Measurements from ENCODE around the gene SHROOM3.

Gene SHROOM3

DNA sequence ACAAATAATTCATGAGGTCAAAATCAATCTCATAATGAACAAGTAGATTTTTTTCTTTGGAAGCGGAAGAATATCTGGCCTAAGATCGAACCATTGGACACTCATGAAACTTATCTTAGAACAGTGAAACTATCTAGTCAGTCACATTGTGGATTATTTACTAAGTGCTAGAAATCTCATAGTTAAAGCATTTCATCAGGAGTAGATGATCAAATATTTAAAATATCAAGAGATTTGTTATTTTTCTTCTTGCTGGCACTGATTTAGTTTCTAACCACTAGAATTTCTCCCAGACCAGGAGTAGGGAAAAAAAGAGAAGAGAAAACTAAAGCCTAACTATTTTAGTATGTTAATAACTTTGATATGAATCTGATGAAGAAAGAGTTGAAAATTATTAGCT is 105.5 kb downstream of the SHROOM3 start:
- Histone ChIP-seq H3K4me1 (peaks cover 7% of the 10 kb centered on the region), H3K9me3 (no peaks in the 10 kb centered on the region), H3K27me3 (no peaks in the 10 kb centered on the region), H3K4me3 (ENCODE audit: low read depth, low read length) (no peak overlapping the region), H3K36me3 (no peaks in the 10 kb centered on the region)
- TF ChIP-seq, protein P1, sequence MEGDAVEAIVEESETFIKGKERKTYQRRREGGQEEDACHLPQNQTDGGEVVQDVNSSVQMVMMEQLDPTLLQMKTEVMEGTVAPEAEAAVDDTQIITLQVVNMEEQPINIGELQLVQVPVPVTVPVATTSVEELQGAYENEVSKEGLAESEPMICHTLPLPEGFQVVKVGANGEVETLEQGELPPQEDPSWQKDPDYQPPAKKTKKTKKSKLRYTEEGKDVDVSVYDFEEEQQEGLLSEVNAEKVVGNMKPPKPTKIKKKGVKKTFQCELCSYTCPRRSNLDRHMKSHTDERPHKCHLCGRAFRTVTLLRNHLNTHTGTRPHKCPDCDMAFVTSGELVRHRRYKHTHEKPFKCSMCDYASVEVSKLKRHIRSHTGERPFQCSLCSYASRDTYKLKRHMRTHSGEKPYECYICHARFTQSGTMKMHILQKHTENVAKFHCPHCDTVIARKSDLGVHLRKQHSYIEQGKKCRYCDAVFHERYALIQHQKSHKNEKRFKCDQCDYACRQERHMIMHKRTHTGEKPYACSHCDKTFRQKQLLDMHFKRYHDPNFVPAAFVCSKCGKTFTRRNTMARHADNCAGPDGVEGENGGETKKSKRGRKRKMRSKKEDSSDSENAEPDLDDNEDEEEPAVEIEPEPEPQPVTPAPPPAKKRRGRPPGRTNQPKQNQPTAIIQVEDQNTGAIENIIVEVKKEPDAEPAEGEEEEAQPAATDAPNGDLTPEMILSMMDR (IDR thresholded peaks at IDR 0.05; ENCODE audit: low read depth, low read length), result no peak
- DNase-seq, result no peak

DNA sequence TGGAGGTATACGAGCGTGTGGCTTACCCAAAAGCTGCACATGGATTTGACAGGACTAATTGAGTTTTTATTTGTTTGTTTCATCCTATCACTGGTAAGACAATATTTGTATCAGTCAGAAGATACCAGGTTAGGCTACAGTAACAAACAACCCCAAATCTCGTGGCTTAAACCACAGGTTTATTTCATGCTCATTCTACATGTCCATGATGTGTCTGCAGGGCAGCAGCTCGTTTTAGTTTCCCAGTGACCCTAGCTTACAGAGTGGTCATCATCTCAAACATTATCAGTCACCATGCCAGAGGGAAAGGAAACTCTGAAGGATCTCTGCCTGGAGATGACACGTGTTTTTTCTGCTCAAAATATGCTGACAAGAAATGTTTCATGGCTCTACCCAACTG is 108.3 kb downstream of the SHROOM3 start:
- TF ChIP-seq, protein P1 (IDR thresholded peaks at IDR 0.05; ENCODE audit: low read depth, low read length), result no peak
- H3K4me3 ChIP-seq (ENCODE audit: low read depth, low read length), result no peak overlapping the region
- no peak for DNase-seq
- H3K9me3 ChIP-seq, result no peaks in the 10 kb centered on the region
- H3K27me3 ChIP-seq, result no peaks in the 10 kb centered on the region
- H3K4me1 ChIP-seq, result no peaks in the 10 kb centered on the region; the same call in 1 of the 2 replicates
- no peaks in the 10 kb centered on the region for H3K36me3 ChIP-seq

DNA sequence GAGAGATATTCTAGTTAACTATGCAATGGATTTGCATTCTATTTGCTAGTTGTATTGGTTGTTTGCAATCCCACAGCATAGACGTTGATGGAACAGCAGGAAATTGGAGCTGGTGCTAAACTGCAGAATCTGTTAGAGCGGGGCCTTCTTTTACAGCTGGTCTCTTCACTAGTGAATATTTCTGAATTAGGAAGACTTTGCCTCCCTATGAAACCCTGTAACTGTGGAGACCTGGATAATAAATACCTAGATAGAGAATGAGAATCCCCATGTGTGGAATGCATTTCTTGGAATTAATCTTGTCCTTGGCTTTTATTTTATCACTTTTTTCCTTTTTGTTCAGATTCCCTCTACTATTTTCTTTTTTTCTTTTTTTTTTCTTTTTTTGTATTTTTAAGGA is 109.7 kb downstream of the SHROOM3 start:
- Histone ChIP-seq H3K9me3 (no peaks in the 10 kb centered on the region), H3K4me1 (no peaks in the 10 kb centered on the region; the same call in 1 of the 2 replicates), H3K36me3 (no peaks in the 10 kb centered on the region), H3K27me3 (no peaks in the 10 kb centered on the region), H3K4me3 (ENCODE audit: low read depth, low read length) (no peak overlapping the region)
- DNase-seq, result no peak
- TF ChIP-seq, protein P1 (IDR thresholded peaks at IDR 0.05; ENCODE audit: low read depth, low read length), result no peak

DNA sequence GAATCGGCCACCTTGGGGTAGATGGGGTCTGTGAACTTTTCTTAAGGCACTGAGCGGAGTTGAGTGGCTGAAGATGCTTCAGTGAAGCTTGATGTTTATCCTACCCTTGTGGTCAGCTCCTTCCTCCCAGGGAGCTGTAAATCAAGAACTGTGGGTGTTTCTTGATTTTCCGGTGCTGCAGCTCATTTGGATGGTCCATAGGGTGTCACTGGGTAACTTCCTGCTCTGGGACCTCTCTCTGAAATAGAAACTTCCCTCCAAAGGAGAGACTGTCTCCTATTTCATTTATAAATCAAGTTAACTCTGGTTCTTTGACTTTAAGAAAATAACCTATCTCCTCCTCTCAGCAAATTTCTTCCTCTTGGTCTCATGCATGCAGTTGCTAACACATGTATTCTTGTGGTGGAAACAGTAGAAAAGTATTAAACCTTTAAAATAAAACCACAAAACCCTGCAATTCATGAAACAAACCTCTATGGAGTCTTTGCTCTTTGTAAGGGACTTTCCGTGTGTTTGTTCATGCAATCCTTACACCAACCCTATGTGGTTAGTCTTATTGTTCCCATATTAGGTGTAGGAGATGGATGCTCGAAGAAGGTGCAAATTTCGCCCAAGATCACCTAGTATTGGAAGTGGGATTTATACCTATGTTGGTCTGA is 110.3 kb downstream of the SHROOM3 start:
- H3K4me3 ChIP-seq (ENCODE audit: low read depth, low read length), result no peak overlapping the region
- no peaks in the 10 kb centered on the region for H3K36me3 ChIP-seq
- H3K27me3 ChIP-seq, result no peaks in the 10 kb centered on the region
- no peak for DNase-seq
- no peaks in the 10 kb centered on the region for H3K9me3 ChIP-seq
- TF ChIP-seq, protein P1 (IDR thresholded peaks at IDR 0.05; ENCODE audit: low read depth, low read length), result no peak
- no peaks in the 10 kb centered on the region; the same call in 1 of the 2 replicates for H3K4me1 ChIP-seq

DNA sequence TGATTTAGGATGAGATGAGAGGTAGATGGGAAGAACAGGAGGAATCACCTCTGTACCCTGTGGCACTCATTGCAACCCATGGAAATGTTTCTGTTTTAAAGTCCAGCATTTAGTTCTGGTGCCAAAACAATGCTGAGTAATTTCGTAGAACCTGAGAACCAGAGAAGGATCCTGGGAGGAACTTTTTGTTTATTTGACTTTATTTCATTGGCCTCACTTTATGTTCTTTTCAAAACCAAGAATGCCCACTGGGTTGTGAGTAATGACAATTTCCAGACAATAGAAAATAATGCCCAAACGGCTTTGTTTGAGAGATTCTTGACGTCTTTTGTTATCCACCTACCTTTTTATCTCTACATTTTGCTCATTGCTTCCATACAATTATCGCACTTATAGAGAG is 111.3 kb downstream of the SHROOM3 start:
- Histone ChIP-seq H3K36me3 (no peaks in the 10 kb centered on the region), H3K9me3 (no peaks in the 10 kb centered on the region), H3K4me3 (ENCODE audit: low read depth, low read length) (no peak overlapping the region), H3K27me3 (no peaks in the 10 kb centered on the region), H3K4me1 (no peaks in the 10 kb centered on the region; the same call in 1 of the 2 replicates)
- TF ChIP-seq, protein P1 (IDR thresholded peaks at IDR 0.05; ENCODE audit: low read depth, low read length), result no peak
- DNase-seq, result no peak

Data from BE2C (cell line).